ENCODE results near the gene DNAJB9.
A peak's percentile ranks its signal among the peaks of the same experiment; 100 is the strongest.

The DNAJB9 gene

GRCh38 chr7:108568801-108569380 lies 783 bp upstream of the DNAJB9 start:
- TF ChIP-seq POU6F1 (CRISPR knock-in tag; IDR thresholded peaks at IDR 0.05; ENCODE audit: borderline replicate concordance, low read depth): 0 out of 2 replicates have a peak, but pooled peaks have one; percentile 64
- no peak for TF ChIP-seq RARB (CRISPR knock-in tag; IDR thresholded peaks at IDR 0.05)
- ATAC-seq: no peak

- no peak for TF ChIP-seq ZFP3 (CRISPR knock-in tag; IDR thresholded peaks at IDR 0.05)
- no peak for TF ChIP-seq POU6F1 (CRISPR knock-in tag; IDR thresholded peaks at IDR 0.05; ENCODE audit: borderline replicate concordance, low read depth)
- TF ChIP-seq ZNF8 (CRISPR knock-in tag; IDR thresholded peaks at IDR 0.05): no peak
- TF ChIP-seq TOX (CRISPR knock-in tag; IDR thresholded peaks at IDR 0.05; ENCODE audit: borderline replicate concordance): no peak
- ATAC-seq: peak; percentile 57
Measured at GRCh38 chr7:108570146-108570755, 577 bp downstream of the DNAJB9 start.

- no peak for ATAC-seq
- TF ChIP-seq PATZ1 (CRISPR knock-in tag; IDR thresholded peaks at IDR 0.05; ENCODE audit: borderline replicate concordance) (no peak), ZFP3 (CRISPR knock-in tag; IDR thresholded peaks at IDR 0.05) (no peak), TOX (CRISPR knock-in tag; IDR thresholded peaks at IDR 0.05; ENCODE audit: borderline replicate concordance) (no peak), PPARA (CRISPR knock-in tag; IDR thresholded peaks at IDR 0.05; ENCODE audit: borderline replicate concordance) (no peak), ISL1 (CRISPR knock-in tag; IDR thresholded peaks at IDR 0.05) (no peak), TCF4 (CRISPR knock-in tag; IDR thresholded peaks at IDR 0.05; ENCODE audit: borderline replicate concordance) (no peak), ZFP30 (CRISPR knock-in tag; IDR thresholded peaks at IDR 0.05) (no peak), ZNF70 (CRISPR knock-in tag; IDR thresholded peaks at IDR 0.05) (no peak), ZNF565 (CRISPR knock-in tag; conservative IDR thresholded peaks at IDR 0.05; ENCODE audit: low read depth) (no peak)
Measured at GRCh38 chr7:108572480-108572879, 2.8 kb downstream of the DNAJB9 start.

- TF ChIP-seq CSDC2 (CRISPR knock-in tag; IDR thresholded peaks at IDR 0.05): no peak
- TF ChIP-seq ZFP3 (CRISPR knock-in tag; IDR thresholded peaks at IDR 0.05): no peak
- TF ChIP-seq ZNF565 (CRISPR knock-in tag; conservative IDR thresholded peaks at IDR 0.05; ENCODE audit: low read depth): no peak
- no peak for TF ChIP-seq OSR1 (CRISPR knock-in tag; IDR thresholded peaks at IDR 0.05)
- no peak for TF ChIP-seq ESRRG (CRISPR knock-in tag; IDR thresholded peaks at IDR 0.05)
- no peak for TF ChIP-seq TCF4 (CRISPR knock-in tag; IDR thresholded peaks at IDR 0.05; ENCODE audit: borderline replicate concordance)
- TF ChIP-seq PPARA (CRISPR knock-in tag; IDR thresholded peaks at IDR 0.05; ENCODE audit: borderline replicate concordance): no peak
- TF ChIP-seq PATZ1 (CRISPR knock-in tag; IDR thresholded peaks at IDR 0.05; ENCODE audit: borderline replicate concordance): no peak
- TF ChIP-seq ZFP30 (CRISPR knock-in tag; IDR thresholded peaks at IDR 0.05): no peak
- TF ChIP-seq RARB (CRISPR knock-in tag; IDR thresholded peaks at IDR 0.05): no peak
- no peak for TF ChIP-seq POU6F1 (CRISPR knock-in tag; IDR thresholded peaks at IDR 0.05; ENCODE audit: borderline replicate concordance, low read depth)
- no peak for TF ChIP-seq ZNF8 (CRISPR knock-in tag; IDR thresholded peaks at IDR 0.05)
- no peak for TF ChIP-seq CREB5 (CRISPR knock-in tag; IDR thresholded peaks at IDR 0.05; ENCODE audit: low read depth)
- no peak for TF ChIP-seq BACH2 (CRISPR knock-in tag; IDR thresholded peaks at IDR 0.05; ENCODE audit: borderline replicate concordance)
- TF ChIP-seq GLIS3 (CRISPR knock-in tag; IDR thresholded peaks at IDR 0.05): no peak
- no peak for TF ChIP-seq ZC3H10 (CRISPR knock-in tag; IDR thresholded peaks at IDR 0.05)
- TF ChIP-seq SNAI2 (CRISPR knock-in tag; IDR thresholded peaks at IDR 0.05): no peak
- TF ChIP-seq TOX (CRISPR knock-in tag; IDR thresholded peaks at IDR 0.05; ENCODE audit: borderline replicate concordance): no peak
- TF ChIP-seq TSHZ2 (CRISPR knock-in tag; IDR thresholded peaks at IDR 0.05): no peak
- no peak for ATAC-seq
Measured at GRCh38 chr7:108575156-108575555, 5.5 kb downstream of the DNAJB9 start.
